ENCODE results near the gene UVRAG. TPM values are rescaled to one million over a fixed set of nuclear protein-coding genes. Genes with fewer than 3 reads are reported as not detected.

UVRAG gene
- total and polyA plus RNA-seq, 2 of the 13 experiments (the other 11 are each of a cell fraction or from before 2014, with no cell fraction given), result 9.7 to 17.3 TPM

DNA sequence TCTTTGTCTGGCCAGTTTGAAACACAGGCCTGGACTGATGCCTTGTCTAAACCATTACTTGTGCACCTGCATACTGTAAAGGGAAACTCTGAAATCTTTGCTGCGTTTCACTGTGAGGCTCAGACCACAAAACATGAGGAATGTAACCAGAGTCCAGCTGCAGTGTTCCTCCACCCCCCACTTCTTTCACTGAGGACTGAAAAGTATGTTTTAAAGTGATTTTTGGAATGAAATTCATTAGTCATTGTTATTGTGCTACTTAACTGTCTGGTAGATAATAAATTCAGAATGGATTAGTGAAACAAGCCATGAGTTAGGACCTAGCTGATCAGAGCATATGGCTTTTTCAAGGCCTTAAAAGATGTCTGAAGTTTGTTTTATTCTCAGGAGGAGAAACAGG lies 210.1 kb downstream of the UVRAG start (continued):
- TF ChIP-seq, protein P1, sequence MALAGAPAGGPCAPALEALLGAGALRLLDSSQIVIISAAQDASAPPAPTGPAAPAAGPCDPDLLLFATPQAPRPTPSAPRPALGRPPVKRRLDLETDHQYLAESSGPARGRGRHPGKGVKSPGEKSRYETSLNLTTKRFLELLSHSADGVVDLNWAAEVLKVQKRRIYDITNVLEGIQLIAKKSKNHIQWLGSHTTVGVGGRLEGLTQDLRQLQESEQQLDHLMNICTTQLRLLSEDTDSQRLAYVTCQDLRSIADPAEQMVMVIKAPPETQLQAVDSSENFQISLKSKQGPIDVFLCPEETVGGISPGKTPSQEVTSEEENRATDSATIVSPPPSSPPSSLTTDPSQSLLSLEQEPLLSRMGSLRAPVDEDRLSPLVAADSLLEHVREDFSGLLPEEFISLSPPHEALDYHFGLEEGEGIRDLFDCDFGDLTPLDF (CRISPR knock-in tag; IDR thresholded peaks at IDR 0.05), result no peak
- TF ChIP-seq MXD4 (CRISPR knock-in tag; IDR thresholded peaks at IDR 0.05), result no peak
- TF ChIP-seq NBN (conservative IDR thresholded peaks at IDR 0.05), result no peak
- no peak for TF ChIP-seq JARID2 (CRISPR knock-in tag; IDR thresholded peaks at IDR 0.05; ENCODE audit: insufficient replicate concordance)
- TF ChIP-seq ZNF275 (CRISPR knock-in tag; IDR thresholded peaks at IDR 0.05; ENCODE audit: borderline replicate concordance), result no peak
- TF ChIP-seq, protein P2, sequence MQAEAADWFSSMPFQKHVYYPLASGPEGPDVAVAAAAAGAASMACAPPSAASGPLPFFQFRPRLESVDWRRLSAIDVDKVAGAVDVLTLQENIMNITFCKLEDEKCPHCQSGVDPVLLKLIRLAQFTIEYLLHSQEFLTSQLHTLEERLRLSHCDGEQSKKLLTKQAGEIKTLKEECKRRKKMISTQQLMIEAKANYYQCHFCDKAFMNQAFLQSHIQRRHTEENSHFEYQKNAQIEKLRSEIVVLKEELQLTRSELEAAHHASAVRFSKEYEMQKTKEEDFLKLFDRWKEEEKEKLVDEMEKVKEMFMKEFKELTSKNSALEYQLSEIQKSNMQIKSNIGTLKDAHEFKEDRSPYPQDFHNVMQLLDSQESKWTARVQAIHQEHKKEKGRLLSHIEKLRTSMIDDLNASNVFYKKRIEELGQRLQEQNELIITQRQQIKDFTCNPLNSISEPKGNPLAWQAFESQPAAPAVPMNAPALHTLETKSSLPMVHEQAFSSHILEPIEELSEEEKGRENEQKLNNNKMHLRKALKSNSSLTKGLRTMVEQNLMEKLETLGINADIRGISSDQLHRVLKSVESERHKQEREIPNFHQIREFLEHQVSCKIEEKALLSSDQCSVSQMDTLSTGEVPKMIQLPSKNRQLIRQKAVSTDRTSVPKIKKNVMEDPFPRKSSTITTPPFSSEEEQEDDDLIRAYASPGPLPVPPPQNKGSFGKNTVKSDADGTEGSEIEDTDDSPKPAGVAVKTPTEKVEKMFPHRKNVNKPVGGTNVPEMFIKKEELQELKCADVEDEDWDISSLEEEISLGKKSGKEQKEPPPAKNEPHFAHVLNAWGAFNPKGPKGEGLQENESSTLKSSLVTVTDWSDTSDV (CRISPR knock-in tag; IDR thresholded peaks at IDR 0.05), result no peak

DNA sequence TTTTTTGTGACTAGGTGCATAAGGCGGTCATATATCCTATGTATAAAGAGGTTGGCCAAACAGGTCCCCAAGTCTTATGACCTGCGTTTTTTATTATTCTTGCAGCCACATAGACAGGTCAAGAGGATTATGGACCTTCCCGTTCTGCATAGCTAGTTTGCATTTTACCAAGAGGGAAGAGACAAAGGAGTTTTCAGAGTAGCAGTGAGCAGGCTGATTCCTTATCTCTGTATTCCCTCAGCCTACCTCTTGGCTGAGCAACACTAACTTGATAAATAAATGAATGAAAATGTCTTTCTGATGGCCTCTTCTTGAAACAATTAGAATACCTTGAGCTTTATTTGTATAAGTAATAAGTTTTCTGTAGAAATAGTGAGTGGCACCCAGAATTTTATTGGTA lies 210.8 kb downstream of the UVRAG start:
- WGBS (ENCODE audit: low lambda C conversion rate), result 98% methylated on average over 3 of the region's 3 CpGs
- Histone ChIP-seq H3K4me1 (ENCODE audit: insufficient read depth, low read length) (peaks cover 13% of the 10 kb centered on the region; the same call in 1 of the 2 replicates), H3K4me3 (replicated peaks in 1 of 3; ENCODE audit: insufficient read depth in 1 of 3, low read depth in 2 of 3, low read length in 3 of 3) (no peak overlapping the region), H3K79me2 (ENCODE audit: insufficient read depth, low read length) (no peaks in the 10 kb centered on the region), H4K20me1 (ENCODE audit: insufficient read depth, low read length) (no peaks in the 10 kb centered on the region), H3K36me3 (replicated peaks in 1 of 2; ENCODE audit: control insufficient read depth in 1 of 2, insufficient read depth in 2 of 2, low read length in 2 of 2) (peaks cover 0 to 5% of the 10 kb centered on the region in 2 experiments; a peak in 1 of 5 replicates), H3K27me3 (ENCODE audit: control insufficient read depth in 1 of 2, insufficient read depth in 2 of 2, low read length in 2 of 2) (no peaks in the 10 kb centered on the region), H3K4me2 (ENCODE audit: low read depth, low read length) (no peak overlapping the region), H3K9ac (ENCODE audit: insufficient read depth, low read depth, low read length) (no peak overlapping the region), H3K27ac (ENCODE audit: extremely low read length, insufficient read depth, low read length) (no peak overlapping the region), H2AFZ (ENCODE audit: low read length) (no peak overlapping the region), H3K9me3 (ENCODE audit: low read length) (no peaks in the 10 kb centered on the region)
- CTCF ChIA-PET (ENCODE audit: low intra/inter-chr PET ratio, low total read pairs), result no interaction called here
- POLR2A ChIA-PET, result no interaction called here
- BruUV-seq (replicated peaks), result no TSS peak
- no peak for FAIRE-seq
- no peak for TF ChIP-seq ZBTB21 (CRISPR knock-in tag; IDR thresholded peaks at IDR 0.05)
- no peak for DNase-seq (ENCODE audit: low spot score)
- in situ Hi-C loops (cut with HindIII; ENCODE audit: extremely low pct_ligation_motif_present, low pct_unique_long_range_greater_than_20kb), result no loop called here
- no peak for ATAC-seq
- intact Hi-C loops (cut with micrococcal nuclease; ENCODE audit: unreplicated experiment), result no loop called here

Measured in HepG2 (cell line).